ENCODE measurements around the gene CD300H. TPM values are rescaled to one million over a fixed set of nuclear protein-coding genes. Genes with fewer than 3 reads are reported as not detected.
A peak's percentile ranks its signal among the peaks of the same experiment; 100 is the strongest.

Gene CD300H
- polyA plus RNA-seq, 3 donors = 57.9 to 148 (median 84.7) TPM

DNA sequence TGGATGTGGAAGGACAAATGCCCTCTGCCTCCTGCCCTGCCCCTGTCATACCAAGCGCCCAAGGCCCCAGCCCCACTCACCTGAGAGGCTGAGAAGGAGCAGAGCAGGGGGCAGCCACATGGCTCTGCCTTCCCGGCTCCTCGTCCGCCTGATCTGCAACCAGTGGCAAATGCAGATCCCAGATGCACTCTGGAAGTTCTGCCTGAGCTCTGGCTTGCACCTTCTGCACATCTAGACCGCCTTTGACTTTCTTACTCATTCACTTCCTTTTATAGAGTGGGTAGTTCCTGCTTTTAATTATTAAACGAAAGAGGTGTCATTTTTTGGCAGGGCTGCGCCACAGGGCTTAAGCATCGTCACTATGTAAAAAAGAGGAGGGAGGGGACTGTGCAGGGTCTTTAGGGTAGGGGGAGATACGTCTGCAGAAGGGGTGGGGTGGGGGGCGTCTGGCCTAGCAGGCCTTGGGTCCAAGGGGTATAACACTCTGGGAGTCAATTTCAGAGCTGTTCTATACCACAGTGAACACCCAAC is 36.0 kb downstream of the CD300H start, which contains the start of gene CD300LB:
Gene CD300LB, minus strand, starts transcription at position 245 of the 531 bp plus-strand sequence. Its CDS starts 125 bp downstream, at position 120.
- peak; percentile 66 to 78 (median 76) for DNase-seq

GRCh38 chr17:74530831-74531150 is 36.5 kb downstream of the CD300H start:
- WGBS (ENCODE audit: insufficient coverage) = 100% methylated on average over 2 of the region's 5 CpGs
- peaks cover 0 to 3% (median 0%) of the 10 kb centered on the region in 3 donors for H3K27me3 Mint-ChIP-seq (ENCODE audit: low read depth in 3 of 3)
- H3K4me1 Mint-ChIP-seq = peaks cover 79% of the 10 kb centered on the region
- no peak for TF ChIP-seq CTCF (IDR thresholded peaks at IDR 0.05)
- Histone ChIP-seq H3K4me2 (replicated peaks; ENCODE audit: extremely low read depth, low read length, poor library complexity, severe bottlenecking) (peak overlapping the region; percentile 84), H2AFZ (ENCODE audit: insufficient read depth, low read depth, low read length, poor library complexity, severe bottlenecking) (no peak overlapping the region), H3K27me3 (ENCODE audit: control insufficient read depth in 2 of 2, insufficient read depth in 2 of 2, low read length in 2 of 2) (no peaks in the 10 kb centered on the region), H3K9ac (ENCODE audit: insufficient read depth, low read length, poor library complexity, severe bottlenecking) (peak overlapping the region; percentile 68), H3K36me3 (replicated peaks in 1 of 2; ENCODE audit: control insufficient read depth in 1 of 2, insufficient read depth in 2 of 2, low read length in 2 of 2) (peaks cover 22 to 32% of the 10 kb centered on the region in 2 donors), H3K9me3 (replicated peaks in 1 of 2; ENCODE audit: control insufficient read depth in 1 of 2, insufficient read depth in 1 of 2, low read length in 2 of 2) (no peaks in the 10 kb centered on the region), H3K79me2 (ENCODE audit: insufficient read depth, low read length) (peaks cover 83% of the 10 kb centered on the region), H4K20me1 (ENCODE audit: insufficient read depth, low read length) (peaks cover 13% of the 10 kb centered on the region), H3K4me1 (ENCODE audit: control insufficient read depth in 1 of 2, insufficient read depth in 2 of 2, low read length in 2 of 2) (peaks cover 84% of the 10 kb centered on the region in 2 donors), H3K4me3 (replicated peaks in 1 of 3; ENCODE audit: low read depth in 2 of 3, low read length in 3 of 3) (peak overlapping the region; percentile 42 to 94 (median 70)), H3K27ac (ENCODE audit: low read depth in 1 of 2, low read length in 2 of 2) (peak overlapping the region; percentile 93 to 98)
- peak overlapping the region; percentile 97 to 100 (median 98) for H3K27ac Mint-ChIP-seq
- peaks cover 0 to 2% (median 0%) of the 10 kb centered on the region in 7 donors for H3K9me3 Mint-ChIP-seq
- peaks cover 45 to 56% of the 10 kb centered on the region in 2 donors for H3K36me3 Mint-ChIP-seq
- H3K4me3 Mint-ChIP-seq = peak overlapping the region; percentile 84 to 94
- no peak for DNase-seq
- intact Hi-C loops (cut with micrococcal nuclease) = loop anchor here (5.0 kb wide), 3 partner anchors 38 to 112 kb away; partner anchors contain the start of gene CD300E (in 1 of the 2)

More for the DNA sequence above, 36.0 kb downstream of the CD300H start, which contains the start of gene CD300LB:
- peaks cover 18% of the 10 kb centered on the region for H4K20me1 ChIP-seq (ENCODE audit: insufficient read depth, low read length)
- peak within 1 kb of the TSS; percentile 84 for H3K4me2 ChIP-seq (replicated peaks; ENCODE audit: extremely low read depth, low read length, poor library complexity, severe bottlenecking)
- Mint-ChIP-seq H3K36me3 (peaks cover 44 to 56% of the 10 kb centered on the region in 2 donors), H3K27ac (peak within 1 kb of the TSS; percentile 97 to 100 (median 98)), H3K4me3 (peak within 1 kb of the TSS; percentile 84 to 97), H3K4me1 (peaks cover 74% of the 10 kb centered on the region), H3K9me3 (peaks cover 0 to 2% (median 0%) of the 10 kb centered on the region in 7 donors), H3K27me3 (ENCODE audit: low read depth in 3 of 3) (peaks cover 0 to 3% (median 0%) of the 10 kb centered on the region in 3 donors)
- 23% methylated on average over 6 of the region's 10 CpGs for WGBS (ENCODE audit: insufficient coverage)
- no peak for TF ChIP-seq CTCF (IDR thresholded peaks at IDR 0.05)
- intact Hi-C loops (cut with micrococcal nuclease) = loop anchor here (5.0 kb wide), 3 partner anchors 39 to 111 kb away; partner anchors contain the start of gene CD300E (in 1 of the 2)
- no peaks in the 10 kb centered on the region for H3K27me3 ChIP-seq (ENCODE audit: control insufficient read depth in 2 of 2, insufficient read depth in 2 of 2, low read length in 2 of 2)
- peaks cover 18 to 32% of the 10 kb centered on the region in 2 donors for H3K36me3 ChIP-seq (replicated peaks in 1 of 2; ENCODE audit: control insufficient read depth in 1 of 2, insufficient read depth in 2 of 2, low read length in 2 of 2)
- H3K79me2 ChIP-seq (ENCODE audit: insufficient read depth, low read length) = peaks cover 79% of the 10 kb centered on the region
- peak within 1 kb of the TSS; percentile 73 for H3K9ac ChIP-seq (ENCODE audit: insufficient read depth, low read length, poor library complexity, severe bottlenecking)
- H3K4me1 ChIP-seq (ENCODE audit: control insufficient read depth in 1 of 2, insufficient read depth in 2 of 2, low read length in 2 of 2) = peaks cover 79% of the 10 kb centered on the region in 2 donors
- H3K27ac ChIP-seq (ENCODE audit: low read depth in 1 of 2, low read length in 2 of 2) = peak within 1 kb of the TSS; percentile 93 to 98
- no peak within 1 kb of the TSS for H2AFZ ChIP-seq (ENCODE audit: insufficient read depth, low read depth, low read length, poor library complexity, severe bottlenecking)
- peak within 1 kb of the TSS; percentile 76 to 99 (median 94) for H3K4me3 ChIP-seq (replicated peaks in 1 of 3; ENCODE audit: low read depth in 2 of 3, low read length in 3 of 3)
- H3K9me3 ChIP-seq (replicated peaks in 1 of 2; ENCODE audit: control insufficient read depth in 1 of 2, insufficient read depth in 1 of 2, low read length in 2 of 2) = no peaks in the 10 kb centered on the region
